HG03457 (cell line): Measurements from ENCODE around the gene MACROD2.
"Not testable (repeated sequence)": the region's sequence is repeated elsewhere in the genome, so short reads cannot be mapped to it uniquely, and the experiment has no call there.

ENCODE experiments used
- ATAC-seq: cut with Tn5 transposase; IDR thresholded peaks from one replicate; pipeline ENCODE4 v1.9.1; 2021; ENCODE audit warnings: moderate number of reproducible peaks; ENCODE audit not compliant: unreplicated experiment

The MACROD2 gene

DNA sequence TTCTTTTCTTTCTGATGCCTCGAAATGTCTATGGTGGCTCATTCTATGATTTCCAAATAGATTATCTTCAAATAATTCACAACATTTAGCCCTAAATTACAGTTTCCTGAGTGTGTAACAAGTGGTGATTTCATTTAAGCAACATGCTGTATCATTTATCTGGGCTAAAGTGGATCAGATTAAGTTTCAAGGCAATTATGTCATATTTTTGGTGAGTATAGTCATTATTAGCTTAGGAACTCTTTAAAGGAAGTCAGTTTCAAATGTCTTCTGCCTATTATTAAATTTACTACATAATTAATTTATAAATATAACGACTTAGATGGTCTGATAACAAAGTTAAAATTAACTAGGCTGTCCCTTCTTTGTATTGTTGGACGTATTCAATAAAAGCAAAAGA lies 1190.0 kb downstream of the MACROD2 start:
- no peak for ATAC-seq

DNA sequence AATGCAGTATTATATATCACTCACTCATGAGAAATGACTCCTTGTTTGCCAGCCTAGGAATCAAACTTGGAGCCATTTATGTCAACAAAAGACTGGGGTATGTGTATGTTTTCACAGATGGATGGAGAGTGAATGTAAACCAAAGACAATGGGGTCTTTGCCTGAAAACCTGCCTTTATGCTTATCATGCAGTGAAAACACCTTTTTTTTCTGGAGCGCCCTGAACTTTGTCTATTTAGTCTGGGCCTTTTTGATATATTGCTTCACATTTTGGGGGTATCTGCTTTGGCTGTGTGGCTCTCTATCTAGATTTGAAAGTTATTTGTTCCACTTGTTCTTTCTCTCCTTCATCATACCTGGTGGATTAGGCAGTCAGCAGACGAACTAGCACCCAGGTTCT lies 1190.6 kb downstream of the MACROD2 start:
- no peak for ATAC-seq

DNA sequence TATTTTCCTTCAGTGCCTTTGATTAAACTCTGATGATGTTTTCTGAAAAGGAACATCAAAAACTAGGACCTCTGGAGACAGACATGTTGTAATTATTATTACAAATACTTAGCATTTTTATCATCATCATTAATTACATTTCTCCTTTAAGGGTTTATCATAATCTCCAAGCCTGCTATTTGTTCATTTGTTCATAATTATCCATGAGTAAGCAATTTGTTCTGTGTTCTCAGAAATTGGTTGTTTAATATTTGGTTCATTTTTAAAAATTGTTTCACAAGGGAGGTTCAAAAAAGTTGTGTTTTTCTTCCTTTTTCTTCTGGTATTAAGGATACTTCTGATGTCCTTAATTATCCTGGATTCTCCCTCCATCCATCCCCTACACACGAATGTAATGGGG lies 1192.3 kb downstream of the MACROD2 start:
- ATAC-seq = no peak

DNA sequence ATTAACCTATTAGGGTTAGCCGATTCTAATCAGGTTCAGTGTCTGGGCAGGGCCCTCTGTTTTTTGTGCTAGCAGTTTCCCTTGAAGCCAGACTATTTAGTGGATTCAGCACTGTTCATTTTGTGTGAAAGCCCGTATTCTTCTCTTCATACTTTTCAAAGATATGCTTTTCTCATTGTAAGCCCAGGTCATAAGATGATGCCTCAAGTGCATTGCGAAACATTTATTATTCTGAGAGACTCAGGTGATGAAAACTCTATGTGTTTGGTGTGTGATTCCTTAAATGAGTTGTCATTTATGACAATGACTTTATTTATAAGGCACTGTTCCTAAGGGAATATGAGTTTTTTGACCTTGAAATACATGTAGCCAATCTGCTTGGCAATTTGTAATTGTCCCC lies 1193.1 kb downstream of the MACROD2 start:
- no peak for ATAC-seq

DNA sequence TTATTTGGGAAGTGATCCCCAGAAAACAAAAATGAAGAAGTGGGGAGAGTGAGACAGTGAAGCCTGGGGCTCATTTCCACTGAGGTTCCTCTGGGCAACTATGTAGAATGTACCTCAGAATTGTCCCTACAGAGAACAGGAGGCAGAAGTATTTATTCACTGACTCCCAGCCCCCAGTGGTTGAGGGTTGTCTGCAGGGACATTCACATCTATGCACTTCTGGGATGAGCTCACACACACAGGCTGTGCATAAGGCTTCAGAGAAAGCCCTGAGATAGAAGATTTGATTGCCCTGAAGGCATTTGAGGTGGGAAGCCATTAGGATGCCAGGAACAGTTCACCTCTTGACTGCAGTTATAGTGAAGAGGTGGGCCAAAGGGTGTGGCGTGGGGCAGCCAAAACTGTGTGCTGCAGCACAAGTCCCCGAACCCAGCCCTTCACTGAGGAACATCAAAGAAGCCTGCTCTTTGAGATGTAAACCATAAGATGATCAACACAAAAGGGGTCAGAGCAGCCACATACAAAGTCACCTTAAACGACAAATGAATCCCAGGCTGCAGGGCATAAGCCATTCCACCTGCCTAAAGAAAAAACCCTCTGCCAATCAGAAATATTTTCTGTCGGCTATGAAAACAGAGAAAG lies 1195.9 kb downstream of the MACROD2 start:
- no peak for ATAC-seq

DNA sequence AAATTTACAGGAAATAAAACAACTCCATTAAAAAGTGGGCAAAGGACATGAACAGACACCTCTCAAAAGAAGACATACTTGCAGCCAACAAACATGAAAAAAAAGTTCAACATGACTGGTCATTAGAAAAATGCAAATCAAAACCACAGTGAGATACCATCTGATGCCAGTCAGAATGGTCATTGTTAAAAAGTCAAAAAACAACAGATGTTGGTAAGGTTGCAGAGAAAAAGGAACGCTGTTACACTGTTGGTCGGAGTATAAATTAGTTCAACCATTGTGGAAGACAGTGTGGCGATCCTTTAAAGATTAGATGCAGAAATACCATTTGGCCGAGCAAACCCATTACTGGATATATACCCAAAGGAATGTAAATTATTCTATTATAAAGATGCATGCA lies 1200.1 kb downstream of the MACROD2 start:
- no peak for ATAC-seq

DNA sequence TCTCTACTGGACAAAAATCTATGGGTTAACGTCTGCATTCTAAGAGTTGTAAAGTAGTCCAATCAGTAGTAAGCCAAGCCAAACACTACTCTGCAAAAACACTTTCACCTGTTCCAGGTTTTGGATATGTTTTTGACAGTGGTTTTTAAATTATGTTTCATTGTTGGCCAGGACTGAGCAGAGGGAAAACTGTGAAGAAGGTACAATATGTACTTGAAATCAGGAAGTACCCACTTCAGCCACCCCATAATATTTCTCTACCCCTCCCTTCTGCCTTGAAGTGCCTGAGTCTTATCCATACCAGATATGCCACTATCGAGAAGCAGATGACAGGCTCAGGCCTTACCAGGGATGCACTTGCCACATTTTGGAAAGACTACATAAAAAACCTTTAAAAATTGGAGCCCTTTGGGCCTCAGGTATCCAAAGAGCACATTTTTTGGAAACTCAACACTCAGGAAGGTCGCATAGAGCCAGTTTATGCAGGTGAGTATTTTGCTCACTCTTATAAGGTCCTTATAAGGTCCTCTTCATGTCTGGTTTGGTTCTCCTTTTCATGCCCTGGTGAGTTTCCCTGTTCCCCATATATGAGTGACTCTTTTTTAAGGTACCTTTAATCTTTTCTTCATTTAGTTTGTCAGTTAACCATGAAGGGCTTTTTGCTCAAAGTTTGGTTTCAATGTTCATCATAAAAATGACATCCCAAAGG lies 1201.4 kb downstream of the MACROD2 start:
- ATAC-seq = no peak

DNA sequence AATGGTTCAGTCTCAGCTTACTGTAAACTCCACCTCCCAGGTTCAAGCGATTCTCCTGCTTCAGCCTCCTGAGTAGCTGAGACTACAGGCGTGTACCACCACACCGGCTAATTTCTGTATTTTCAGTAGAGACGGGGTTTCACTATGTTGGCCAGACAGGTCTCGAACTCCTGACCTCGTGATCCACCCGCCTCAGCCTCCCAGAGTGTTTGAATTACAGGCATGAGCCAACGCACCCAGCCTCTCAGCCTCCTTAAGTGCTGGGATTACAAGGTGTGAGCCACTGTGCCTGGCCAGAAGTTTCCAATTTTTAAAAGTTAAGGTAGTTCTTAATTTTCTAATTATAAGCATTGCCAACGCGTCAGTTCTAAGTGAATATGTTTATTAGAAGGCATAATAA lies 1202.7 kb downstream of the MACROD2 start:
- ATAC-seq = not testable (repeated sequence)

DNA sequence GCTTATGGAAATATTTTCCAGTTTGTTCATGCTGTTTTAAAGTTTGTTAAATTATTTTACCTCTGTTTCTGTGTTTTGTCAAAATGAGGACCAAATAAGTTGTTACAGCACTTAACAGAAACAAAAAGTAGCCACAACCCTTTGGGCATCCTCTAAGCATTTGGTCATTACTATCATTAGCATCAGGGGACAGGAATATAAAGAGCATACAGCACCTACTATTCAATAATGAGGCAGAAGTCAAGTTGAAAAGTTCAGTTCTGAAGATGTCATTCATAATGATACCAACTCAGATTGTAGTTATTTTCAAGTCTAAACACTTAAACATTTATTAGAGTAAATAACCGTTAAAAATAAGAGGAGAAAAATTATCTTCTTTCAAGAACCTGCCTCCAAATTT lies 1204.4 kb downstream of the MACROD2 start:
- ATAC-seq = peak; percentile 51

DNA sequence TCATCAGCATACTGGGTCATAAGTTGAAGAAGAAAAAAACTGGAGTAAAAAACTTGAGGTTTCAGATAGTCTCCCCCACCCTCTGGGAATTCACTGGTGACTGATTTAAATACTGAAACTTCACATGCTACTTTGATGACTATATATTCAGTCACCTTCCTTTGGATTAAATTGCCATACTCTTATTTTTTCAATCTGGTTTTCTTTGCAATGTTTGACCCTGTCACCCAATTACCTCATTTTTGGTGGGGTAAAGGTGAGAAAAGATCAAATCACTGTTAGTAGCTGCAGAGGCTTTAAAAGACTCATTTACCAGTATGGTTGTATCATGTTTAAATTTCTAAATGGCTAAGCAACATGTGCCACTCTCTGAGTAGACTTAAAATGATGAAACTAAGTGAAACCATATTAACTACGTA lies 1204.8 kb downstream of the MACROD2 start:
- peak; percentile 79 for ATAC-seq

DNA sequence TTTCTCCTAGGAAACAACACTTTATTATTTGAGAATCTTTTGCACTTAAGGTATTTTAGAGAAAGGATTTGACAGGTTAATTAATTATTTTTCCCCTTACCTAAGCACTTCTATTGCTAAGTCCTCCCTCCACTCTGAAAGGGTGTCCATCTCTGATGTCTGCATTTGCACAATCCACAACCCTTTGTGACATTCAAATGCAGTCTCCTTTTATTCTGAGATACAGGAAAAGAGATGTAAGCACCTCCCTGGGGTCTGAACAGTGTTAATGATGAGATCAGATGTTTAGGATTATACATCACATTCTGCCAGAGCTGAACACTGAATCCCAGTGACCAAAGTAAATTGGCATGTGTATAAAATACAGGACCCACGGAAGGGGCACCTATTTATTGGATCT lies 1206.3 kb downstream of the MACROD2 start:
- ATAC-seq = no peak

DNA sequence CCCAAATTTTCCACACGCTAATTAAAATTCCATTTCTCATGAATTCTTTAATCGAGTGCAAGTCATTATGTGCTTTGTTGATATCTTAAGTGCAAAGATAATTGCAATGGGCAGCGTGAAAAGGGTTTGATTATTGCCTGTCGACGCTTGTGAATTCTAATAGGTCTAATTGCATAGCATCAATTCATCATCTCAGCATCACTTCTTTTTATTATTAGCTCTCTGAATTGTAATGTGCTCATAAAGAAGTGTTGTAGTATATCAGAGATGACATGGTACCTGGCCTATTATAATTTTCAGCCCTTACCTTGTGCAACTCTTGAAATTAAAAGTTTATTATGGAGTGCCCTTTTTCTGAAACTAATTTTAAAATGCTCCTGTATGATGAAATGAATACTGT lies 1208.9 kb downstream of the MACROD2 start:
- no peak for ATAC-seq

DNA sequence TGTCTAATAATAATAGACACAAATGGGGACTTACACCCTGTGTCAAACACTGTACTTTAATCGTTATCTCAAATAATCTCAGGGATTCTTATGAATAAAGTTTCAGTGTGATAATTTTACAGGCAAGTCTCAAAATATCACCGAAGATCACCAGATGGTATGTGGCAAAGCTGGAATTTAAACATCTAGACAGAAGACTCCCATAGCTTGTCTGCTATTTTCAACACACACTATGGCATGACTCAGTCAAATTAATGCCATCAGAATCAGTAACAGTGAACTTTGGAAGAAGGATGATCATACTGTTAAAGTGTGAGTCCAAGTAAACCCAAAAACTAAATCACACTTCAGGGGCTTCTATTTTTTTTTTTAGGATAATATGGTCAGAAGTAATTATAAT lies 1209.7 kb downstream of the MACROD2 start:
- ATAC-seq = no peak

DNA sequence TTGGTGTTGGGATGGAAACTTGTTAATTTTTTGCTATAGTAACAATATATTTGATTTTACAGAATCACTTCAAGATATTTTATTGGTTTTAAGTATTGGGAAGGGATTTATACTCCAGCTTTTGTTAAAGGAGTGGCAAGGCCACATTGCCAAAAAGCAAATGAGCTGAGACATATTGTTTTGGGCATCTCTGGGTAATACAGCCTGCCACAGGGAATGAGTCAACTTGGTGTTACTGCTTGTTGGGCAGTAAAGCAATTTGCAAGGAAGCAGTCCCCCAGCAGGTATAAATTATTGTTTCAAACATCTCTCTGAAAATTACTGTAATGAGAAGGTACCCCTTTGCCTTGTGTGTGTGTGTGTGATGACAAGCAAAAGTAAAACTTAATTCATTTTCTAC lies 1210.4 kb downstream of the MACROD2 start:
- no peak for ATAC-seq

DNA sequence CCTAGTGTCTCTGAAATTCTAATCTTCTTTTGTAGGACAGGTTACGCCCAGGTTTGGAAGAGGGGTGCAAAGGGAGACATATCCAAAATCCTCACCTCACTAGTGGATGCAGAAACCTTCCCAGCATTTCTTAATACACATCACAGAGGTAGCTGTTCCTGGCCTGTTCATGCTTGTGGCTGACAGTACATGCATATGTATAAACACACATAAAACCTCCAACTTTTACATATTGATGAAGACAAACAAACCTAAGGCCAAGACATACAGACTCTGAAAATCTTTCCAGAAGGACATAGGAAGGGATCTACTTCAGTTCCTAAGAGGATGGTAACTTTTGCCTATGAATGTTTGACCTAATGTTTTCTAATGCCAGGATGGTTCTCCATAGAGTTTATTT lies 1214.2 kb downstream of the MACROD2 start:
- no peak for ATAC-seq

DNA sequence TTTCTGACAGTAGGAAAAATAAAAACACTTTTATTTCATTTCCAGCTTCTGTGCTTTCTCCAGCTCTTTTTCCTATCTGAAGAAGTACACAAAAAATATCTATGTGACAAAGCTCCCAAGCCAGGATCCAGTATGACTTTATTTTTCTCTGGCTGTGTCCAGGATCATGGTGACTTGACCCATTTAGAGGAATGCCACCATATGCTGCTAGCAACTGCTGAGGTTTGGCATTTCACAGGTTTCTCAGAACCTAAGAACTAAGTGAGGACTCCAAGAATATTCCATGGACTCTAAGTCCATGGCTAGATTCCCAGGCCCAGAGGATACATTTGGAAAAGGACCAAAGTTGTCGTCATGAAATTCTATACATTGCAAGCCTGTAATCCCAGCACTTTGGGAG lies 1218.7 kb downstream of the MACROD2 start:
- ATAC-seq = no peak

DNA sequence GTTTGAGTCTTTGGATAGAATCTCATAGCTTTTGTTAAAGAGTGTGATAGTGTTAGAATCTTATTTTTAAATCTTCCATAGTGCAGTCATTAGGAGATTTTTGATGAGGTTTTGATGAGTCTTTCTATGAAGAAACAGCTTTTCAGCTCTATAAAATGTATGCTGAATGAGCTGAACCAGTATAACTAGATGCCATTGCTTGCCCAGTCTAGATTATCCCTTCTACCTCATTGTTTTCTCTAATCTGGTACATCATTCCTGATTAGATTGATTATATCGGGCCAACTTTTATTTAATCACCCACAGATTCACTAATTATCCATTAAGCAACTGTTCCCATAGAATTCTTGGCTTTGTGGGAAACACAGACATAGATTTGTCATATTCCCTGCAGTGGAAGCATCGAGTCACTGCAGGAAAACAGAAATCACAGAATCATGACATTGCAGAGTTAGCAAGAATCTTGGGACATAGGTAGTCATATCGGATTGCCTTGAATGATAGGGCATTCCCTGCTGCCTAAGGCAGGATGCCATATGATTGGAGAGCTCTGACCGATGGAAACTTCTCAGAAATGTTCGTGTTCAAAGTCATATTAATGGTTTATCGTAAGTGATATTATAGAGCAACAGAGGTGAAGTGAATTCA lies 1224.8 kb downstream of the MACROD2 start:
- no peak for ATAC-seq

DNA sequence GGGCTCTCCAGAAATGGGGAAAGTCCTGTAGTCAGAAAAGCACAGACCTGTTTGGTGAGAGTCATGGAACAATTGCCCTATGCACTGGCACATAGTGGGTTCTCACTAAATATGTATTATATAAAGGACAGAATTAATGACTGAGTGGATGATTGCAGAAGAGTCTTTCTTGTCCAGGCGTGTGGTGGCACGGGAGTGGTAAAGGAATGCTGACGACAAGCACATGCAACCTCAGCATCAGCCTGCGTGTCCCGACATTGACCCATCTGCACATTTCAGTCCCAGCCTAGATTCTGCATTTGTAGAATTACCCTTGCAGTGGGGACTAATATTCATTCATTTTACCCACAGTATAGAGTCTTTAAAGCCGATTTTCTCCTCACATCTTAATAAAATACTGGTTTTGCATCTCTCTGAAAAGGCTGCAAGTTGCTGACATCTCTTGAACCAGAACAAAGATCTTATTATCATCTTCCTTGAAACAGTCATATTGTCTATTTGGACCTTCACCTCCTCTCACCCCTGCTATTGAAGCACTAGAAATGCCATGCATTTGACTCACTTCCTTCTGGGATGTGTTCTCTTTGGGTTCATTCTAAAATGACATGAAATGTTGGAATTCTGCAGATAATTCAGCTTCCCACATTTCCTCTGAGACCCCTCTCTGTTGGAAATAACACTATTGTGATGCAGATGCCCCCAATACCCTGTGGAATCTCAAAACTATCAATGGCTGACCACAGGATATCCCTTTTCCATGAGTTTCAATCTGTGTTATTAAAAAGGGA lies 1225.7 kb downstream of the MACROD2 start:
- no peak for ATAC-seq

DNA sequence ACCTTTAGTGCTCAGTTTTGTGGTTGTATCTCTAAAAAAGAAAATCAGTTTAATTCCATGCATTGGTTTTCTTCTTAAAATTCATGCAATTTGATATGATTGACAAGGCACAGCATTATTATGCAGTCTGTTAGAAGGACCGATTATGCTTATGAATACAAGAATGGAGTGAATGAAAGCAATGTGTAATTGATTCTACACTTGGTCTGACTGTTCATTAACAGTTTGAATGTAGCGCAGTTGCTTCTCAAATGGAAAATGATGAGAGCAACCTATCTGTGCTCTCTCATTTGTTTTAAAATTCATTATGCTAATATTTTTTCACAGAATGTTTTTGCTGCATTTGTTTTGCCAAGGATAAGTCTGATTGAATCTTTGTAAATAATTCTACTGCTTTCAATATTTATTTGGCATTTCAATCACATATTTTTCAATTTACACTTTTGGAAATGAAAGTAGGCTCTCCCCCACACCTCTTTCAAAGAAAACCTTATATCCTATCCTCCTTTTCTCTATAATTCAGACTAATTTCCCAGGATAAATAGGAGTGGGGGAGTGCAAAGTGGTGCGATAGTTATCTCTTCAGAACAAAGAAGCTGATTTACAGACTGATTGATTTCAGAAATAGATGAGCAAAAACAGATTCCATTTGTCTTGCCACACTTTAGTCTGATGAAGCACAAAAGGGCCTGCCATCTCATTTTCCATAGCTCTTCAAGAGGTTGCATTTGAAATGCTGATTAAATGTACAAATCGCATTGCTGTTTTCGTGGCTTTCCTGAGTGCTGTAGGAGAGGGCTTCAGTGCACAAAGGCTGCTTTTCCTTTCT lies 1227.4 kb downstream of the MACROD2 start:
- ATAC-seq = no peak

DNA sequence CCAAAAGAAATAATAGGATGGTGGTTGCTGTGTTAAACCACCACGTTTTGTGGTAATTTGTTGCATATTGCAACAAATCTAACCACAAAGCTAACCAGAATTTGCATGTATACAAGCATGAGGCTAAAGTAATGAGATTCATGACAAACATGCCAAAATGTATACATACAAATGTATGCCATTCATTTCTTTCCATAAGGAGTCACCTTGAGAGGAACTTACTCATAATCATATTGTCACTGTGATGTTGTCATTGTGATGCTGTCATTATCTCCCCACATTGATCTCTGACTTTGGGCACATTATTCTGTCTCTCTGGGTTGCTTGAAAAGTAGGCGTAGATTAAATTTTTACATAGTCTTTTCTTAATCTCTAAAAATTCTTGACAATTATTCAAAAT lies 1228.9 kb downstream of the MACROD2 start:
- ATAC-seq = no peak

DNA sequence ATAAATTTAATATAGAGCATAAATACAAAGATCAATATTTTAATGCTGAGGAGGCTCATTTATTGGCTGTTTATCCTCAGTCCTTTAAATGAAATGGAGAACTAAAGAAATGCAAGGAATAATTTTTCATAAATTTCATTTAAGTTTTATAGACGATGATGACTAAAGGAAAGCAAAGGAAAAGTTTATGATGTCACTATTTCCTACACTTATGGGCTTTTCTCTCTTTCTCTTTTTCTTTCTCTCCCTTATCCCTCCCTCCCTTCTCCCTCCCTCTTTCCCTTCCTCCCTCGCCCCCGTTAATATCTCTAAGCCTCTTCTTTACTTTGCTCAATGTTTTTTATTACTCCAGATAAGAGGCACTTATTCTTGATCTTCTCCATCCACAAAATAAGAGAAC lies 1231.8 kb downstream of the MACROD2 start:
- no peak for ATAC-seq
